ENCODE measurements around the gene XDH.

The XDH gene

GRCh38 chr2:31404302-31404701 is 10.2 kb downstream of the XDH start:
- DNase-seq (ENCODE audit: low read depth in 1 of 2, low spot score in 1 of 2): no peak

GRCh38 chr2:31402388-31402787 is 12.2 kb downstream of the XDH start:
- DNase-seq (ENCODE audit: low read depth in 1 of 2, low spot score in 1 of 2): no peak

- no peak for DNase-seq (ENCODE audit: low read depth in 1 of 2, low spot score in 1 of 2)
Observed at GRCh38 chr2:31401580-31401979, 13.0 kb downstream of the XDH start.

GRCh38 chr2:31398881-31399280 is 15.7 kb downstream of the XDH start:
- DNase-seq (ENCODE audit: low read depth in 1 of 2, low spot score in 1 of 2): no peak

GRCh38 chr2:31397094-31397493 is 17.4 kb downstream of the XDH start:
- no peak for DNase-seq (ENCODE audit: low read depth in 1 of 2, low spot score in 1 of 2)

GRCh38 chr2:31390324-31390723 is 24.2 kb downstream of the XDH start:
- DNase-seq (ENCODE audit: low read depth in 1 of 2, low spot score in 1 of 2): no peak

GRCh38 chr2:31388736-31389135 is 25.8 kb downstream of the XDH start:
- DNase-seq (ENCODE audit: low read depth in 1 of 2, low spot score in 1 of 2): no peak

- no peak for DNase-seq (ENCODE audit: low read depth in 1 of 2, low spot score in 1 of 2)
Observed at GRCh38 chr2:31387850-31388249, 26.7 kb downstream of the XDH start.

GRCh38 chr2:31386648-31387047 is 27.9 kb downstream of the XDH start:
- DNase-seq (ENCODE audit: low read depth in 1 of 2, low spot score in 1 of 2): no peak

GRCh38 chr2:31386172-31386571 is 28.4 kb downstream of the XDH start:
- DNase-seq (ENCODE audit: low read depth in 1 of 2, low spot score in 1 of 2): no peak

GRCh38 chr2:31384771-31385276 is 29.7 kb downstream of the XDH start:
- no peak for DNase-seq (ENCODE audit: low read depth in 1 of 2, low spot score in 1 of 2)

- no peak for DNase-seq (ENCODE audit: low read depth in 1 of 2, low spot score in 1 of 2)
Observed at GRCh38 chr2:31384351-31384750, 30.2 kb downstream of the XDH start.

- no peak for DNase-seq (ENCODE audit: low read depth in 1 of 2, low spot score in 1 of 2)
Observed at GRCh38 chr2:31383471-31384153, 30.9 kb downstream of the XDH start.

GRCh38 chr2:31382452-31383120 is 32.0 kb downstream of the XDH start:
- no peak for DNase-seq (ENCODE audit: low read depth in 1 of 2, low spot score in 1 of 2)

GRCh38 chr2:31381601-31382000 is 32.9 kb downstream of the XDH start:
- DNase-seq (ENCODE audit: low read depth in 1 of 2, low spot score in 1 of 2): no peak

GRCh38 chr2:31380243-31380642 is 34.3 kb downstream of the XDH start:
- DNase-seq (ENCODE audit: low read depth in 1 of 2, low spot score in 1 of 2): no peak

- no peak for DNase-seq (ENCODE audit: low read depth in 1 of 2, low spot score in 1 of 2)
Observed at GRCh38 chr2:31379747-31380146, 34.8 kb downstream of the XDH start.

- DNase-seq (ENCODE audit: low read depth in 1 of 2, low spot score in 1 of 2): no peak
Observed at GRCh38 chr2:31378791-31379501, 35.6 kb downstream of the XDH start.

GRCh38 chr2:31378389-31378788 is 36.2 kb downstream of the XDH start:
- no peak for DNase-seq (ENCODE audit: low read depth in 1 of 2, low spot score in 1 of 2)

GRCh38 chr2:31373127-31373526 is 41.4 kb downstream of the XDH start:
- no peak for DNase-seq (ENCODE audit: low read depth in 1 of 2, low spot score in 1 of 2)

- DNase-seq (ENCODE audit: low read depth in 1 of 2, low spot score in 1 of 2): no peak
Observed at GRCh38 chr2:31372097-31372496, 42.4 kb downstream of the XDH start.

- DNase-seq (ENCODE audit: low read depth in 1 of 2, low spot score in 1 of 2): no peak
Observed at GRCh38 chr2:31371691-31372090, 42.9 kb downstream of the XDH start.
